ENCODE measurements around the gene BCAP31.
"Not testable (repeated sequence)": the region's sequence is repeated elsewhere in the genome, so short reads cannot be mapped to it uniquely, and the experiment has no call there.

GRCh38 chrX:153742111-153742510 is 17.9 kb upstream of the BCAP31 start:
- TF ChIP-seq POLR2A (IDR thresholded peaks at IDR 0.05): not testable (repeated sequence)
- TF ChIP-seq, protein P1, sequence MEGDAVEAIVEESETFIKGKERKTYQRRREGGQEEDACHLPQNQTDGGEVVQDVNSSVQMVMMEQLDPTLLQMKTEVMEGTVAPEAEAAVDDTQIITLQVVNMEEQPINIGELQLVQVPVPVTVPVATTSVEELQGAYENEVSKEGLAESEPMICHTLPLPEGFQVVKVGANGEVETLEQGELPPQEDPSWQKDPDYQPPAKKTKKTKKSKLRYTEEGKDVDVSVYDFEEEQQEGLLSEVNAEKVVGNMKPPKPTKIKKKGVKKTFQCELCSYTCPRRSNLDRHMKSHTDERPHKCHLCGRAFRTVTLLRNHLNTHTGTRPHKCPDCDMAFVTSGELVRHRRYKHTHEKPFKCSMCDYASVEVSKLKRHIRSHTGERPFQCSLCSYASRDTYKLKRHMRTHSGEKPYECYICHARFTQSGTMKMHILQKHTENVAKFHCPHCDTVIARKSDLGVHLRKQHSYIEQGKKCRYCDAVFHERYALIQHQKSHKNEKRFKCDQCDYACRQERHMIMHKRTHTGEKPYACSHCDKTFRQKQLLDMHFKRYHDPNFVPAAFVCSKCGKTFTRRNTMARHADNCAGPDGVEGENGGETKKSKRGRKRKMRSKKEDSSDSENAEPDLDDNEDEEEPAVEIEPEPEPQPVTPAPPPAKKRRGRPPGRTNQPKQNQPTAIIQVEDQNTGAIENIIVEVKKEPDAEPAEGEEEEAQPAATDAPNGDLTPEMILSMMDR (IDR thresholded peaks at IDR 0.05): not testable (repeated sequence)

Measured in thyroid gland (tissue), 4 donors.